ENCODE measurements around the gene CYTH3. TPM values are rescaled to one million over a fixed set of nuclear protein-coding genes. Genes with fewer than 3 reads are reported as not detected.
"Not testable (repeated sequence)": the region's sequence is repeated elsewhere in the genome, so short reads cannot be mapped to it uniquely, and the experiment has no call there.

CYTH3 gene
- total and polyA plus RNA-seq, 2 experiments from 2014 or later: 20.2 to 32.4 TPM

DNA sequence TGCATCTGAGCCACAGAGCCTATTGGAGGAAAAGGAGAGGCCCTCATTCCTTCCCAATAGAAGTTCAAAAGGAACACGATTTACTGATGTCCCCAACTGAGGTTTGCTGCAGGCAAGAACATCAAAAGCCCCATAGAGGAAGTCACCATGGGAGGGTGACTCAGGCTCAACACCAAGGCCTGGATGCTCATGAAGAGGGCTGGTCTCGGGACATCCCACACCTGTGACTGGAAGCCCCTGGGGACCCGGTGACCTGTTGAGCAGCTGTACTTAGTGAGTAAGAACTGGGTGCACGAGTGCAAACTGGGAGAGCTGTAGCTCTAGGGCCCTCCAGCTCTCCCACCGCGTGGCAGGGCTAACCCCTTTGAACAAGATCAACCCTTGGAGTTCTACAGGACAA is 38.0 kb downstream of the CYTH3 start:
- DNase-seq (ENCODE audit: low read depth in 1 of 2, low spot score in 1 of 2): no peak
- Histone ChIP-seq H3K4me3 (no peak overlapping the region), H3K9me3 (ENCODE audit: low read depth) (no peaks in the 10 kb centered on the region), H3K27ac (no peak overlapping the region), H3K27me3 (no peaks in the 10 kb centered on the region), H3K36me3 (no peaks in the 10 kb centered on the region), H3K4me1 (ENCODE audit: low read depth) (no peaks in the 10 kb centered on the region)
- TF ChIP-seq CTCF (IDR thresholded peaks at IDR 0.05; ENCODE audit: low read depth, low read length): no peak

- Histone ChIP-seq H3K4me1 (ENCODE audit: low read depth) (peaks cover 15% of the 10 kb centered on the region), H3K36me3 (no peaks in the 10 kb centered on the region), H3K4me3 (no peak overlapping the region), H3K27ac (no peak overlapping the region), H3K27me3 (no peaks in the 10 kb centered on the region), H3K9me3 (ENCODE audit: low read depth) (no peaks in the 10 kb centered on the region)
- no peak for TF ChIP-seq CTCF (IDR thresholded peaks at IDR 0.05; ENCODE audit: low read depth, low read length)
- DNase-seq (ENCODE audit: low read depth in 1 of 2, low spot score in 1 of 2): no peak
These were observed 39.9 kb downstream of the CYTH3 start for GRCh38 chr7:6232534-6232933.

- no peak overlapping the region for H3K4me3 ChIP-seq
- DNase-seq (ENCODE audit: low read depth in 1 of 2, low spot score in 1 of 2): no peak
These were observed 40.3 kb downstream of the CYTH3 start for GRCh38 chr7:6232116-6232515.

DNA sequence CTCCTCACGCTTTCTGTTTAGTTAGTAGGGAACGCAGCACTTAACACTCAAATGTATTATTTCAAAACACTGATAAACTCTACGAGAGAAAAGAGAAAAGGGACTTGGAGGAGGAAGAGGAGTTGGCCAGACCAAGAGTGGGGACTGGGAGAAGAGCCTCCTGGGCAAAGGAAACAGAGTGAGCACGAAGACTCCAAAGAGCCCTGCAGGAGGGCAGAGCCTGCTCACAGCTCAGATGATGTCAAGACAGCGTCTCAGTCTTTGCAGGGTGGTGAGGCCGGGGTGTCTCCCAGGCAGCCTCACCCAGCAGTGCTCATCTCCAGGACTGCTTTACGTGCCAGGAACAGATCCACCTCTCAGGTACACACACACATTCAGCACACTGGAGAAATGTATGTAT is 41.2 kb downstream of the CYTH3 start:
- no peak for DNase-seq (ENCODE audit: low read depth in 1 of 2, low spot score in 1 of 2)
- H3K4me1 ChIP-seq (ENCODE audit: low read depth): peaks cover 20% of the 10 kb centered on the region
- no peak overlapping the region for H3K27ac ChIP-seq

More at GRCh38 chr7:6232116-6232515, 40.3 kb downstream of the CYTH3 start:
- Histone ChIP-seq H3K27ac (no peak overlapping the region), H3K27me3 (no peaks in the 10 kb centered on the region), H3K36me3 (no peaks in the 10 kb centered on the region), H3K9me3 (ENCODE audit: low read depth) (no peaks in the 10 kb centered on the region), H3K4me1 (ENCODE audit: low read depth) (peaks cover 19% of the 10 kb centered on the region)
- TF ChIP-seq CTCF (IDR thresholded peaks at IDR 0.05; ENCODE audit: low read depth, low read length): no peak

DNA sequence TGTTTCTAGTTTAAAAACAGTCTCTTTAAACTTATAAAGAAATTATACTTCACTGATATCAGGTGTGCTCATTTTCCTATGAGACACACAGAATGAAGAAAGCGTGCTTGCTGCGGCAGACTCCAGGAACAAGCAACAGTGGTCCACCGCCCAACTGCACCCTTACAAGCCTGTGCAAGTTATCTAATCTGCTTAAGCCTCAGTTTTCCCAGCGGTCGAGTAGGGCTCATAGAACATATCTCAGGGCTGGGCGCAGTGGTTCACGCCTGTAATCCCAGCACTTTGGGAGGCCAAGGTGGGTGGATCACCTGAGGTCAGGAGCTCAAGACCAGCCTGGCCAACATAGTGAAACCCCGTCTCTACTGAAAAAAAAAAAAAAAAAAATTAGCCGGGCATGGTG is 43.1 kb downstream of the CYTH3 start:
- H3K9me3 ChIP-seq (ENCODE audit: low read depth); H3K36me3 ChIP-seq; DNase-seq (ENCODE audit: low read depth in 1 of 2, low spot score in 1 of 2); H3K4me3 ChIP-seq; H3K27me3 ChIP-seq: not testable (repeated sequence)
- Histone ChIP-seq H3K4me1 (ENCODE audit: low read depth) (peaks cover 24% of the 10 kb centered on the region), H3K27ac (peak overlapping the region; percentile 78)

More for the DNA sequence above, 41.2 kb downstream of the CYTH3 start:
- Histone ChIP-seq H3K27me3 (no peaks in the 10 kb centered on the region), H3K36me3 (no peaks in the 10 kb centered on the region), H3K9me3 (ENCODE audit: low read depth) (no peaks in the 10 kb centered on the region), H3K4me3 (no peak overlapping the region)
- TF ChIP-seq CTCF (IDR thresholded peaks at IDR 0.05; ENCODE audit: low read depth, low read length): no peak

DNA sequence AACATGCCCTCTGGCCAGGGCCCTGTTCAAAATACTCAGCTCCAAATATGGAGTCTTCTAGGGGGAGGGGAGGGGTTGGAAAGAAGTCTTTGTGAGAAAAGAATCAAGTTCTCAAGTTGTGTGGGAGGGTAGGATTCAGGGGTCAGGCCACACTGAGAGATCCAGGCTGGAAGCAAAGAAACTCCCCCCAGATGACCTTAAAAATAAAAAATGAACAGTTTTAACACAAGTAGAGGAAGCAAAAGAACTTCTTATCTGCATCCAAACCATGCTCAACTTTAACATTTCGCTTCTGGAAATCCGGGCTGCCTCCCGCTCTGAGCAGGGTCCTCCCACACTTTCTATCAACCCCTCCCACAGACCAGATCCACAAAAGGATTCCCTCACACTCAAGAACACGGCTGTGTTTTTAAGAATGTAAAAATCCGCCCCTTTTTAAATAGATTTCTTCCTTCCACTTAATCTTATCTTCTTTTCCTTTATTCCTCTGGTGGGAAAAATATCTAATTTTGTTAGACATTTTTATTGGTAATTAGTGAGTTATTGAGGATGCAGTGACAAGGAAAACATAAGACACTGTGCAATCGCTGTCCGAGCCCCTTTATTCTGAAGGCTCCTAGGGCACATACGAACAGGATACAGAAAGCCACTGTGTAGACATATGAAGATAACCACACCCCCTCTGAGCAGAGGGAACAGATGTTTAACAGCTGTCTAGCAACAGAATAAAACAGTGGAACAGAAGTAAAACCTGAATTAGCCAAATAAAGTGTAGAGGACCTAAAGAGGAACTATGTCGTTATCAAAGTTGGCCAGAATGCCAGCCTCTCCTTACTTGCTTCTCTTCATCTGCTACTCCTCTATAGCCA is 43.8 kb downstream of the CYTH3 start:
- H3K4me3 ChIP-seq: no peak overlapping the region

More for the DNA sequence above, 43.8 kb downstream of the CYTH3 start:
- Histone ChIP-seq H3K9me3 (ENCODE audit: low read depth) (no peaks in the 10 kb centered on the region), H3K4me1 (ENCODE audit: low read depth) (peaks cover 24% of the 10 kb centered on the region), H3K36me3 (no peaks in the 10 kb centered on the region), H3K27ac (peak overlapping the region; percentile 78), H3K27me3 (no peaks in the 10 kb centered on the region)
- TF ChIP-seq CTCF (IDR thresholded peaks at IDR 0.05; ENCODE audit: low read depth, low read length): no peak
- peak; percentile 58 to 82 for DNase-seq (ENCODE audit: low read depth in 1 of 2, low spot score in 1 of 2)
